22Rv1 (cell line): ENCODE measurements around the gene SLC2A9.

Experiments used
- ZFX ChIP-seq: fragments of 450-650 bp; IDR thresholded peaks from 2 replicates; pipeline ENCODE4 v1.6.1; 2017; ENCODE audit warnings: antibody characterized with exemption, borderline replicate concordance
- TF ChIP-seq, protein P1 (sequence below): fragments of 450-650 bp; IDR thresholded peaks from 2 replicates; pipeline ENCODE4 v1.5.1; 2017; ENCODE audit warnings: mild to moderate bottlenecking

DNA sequence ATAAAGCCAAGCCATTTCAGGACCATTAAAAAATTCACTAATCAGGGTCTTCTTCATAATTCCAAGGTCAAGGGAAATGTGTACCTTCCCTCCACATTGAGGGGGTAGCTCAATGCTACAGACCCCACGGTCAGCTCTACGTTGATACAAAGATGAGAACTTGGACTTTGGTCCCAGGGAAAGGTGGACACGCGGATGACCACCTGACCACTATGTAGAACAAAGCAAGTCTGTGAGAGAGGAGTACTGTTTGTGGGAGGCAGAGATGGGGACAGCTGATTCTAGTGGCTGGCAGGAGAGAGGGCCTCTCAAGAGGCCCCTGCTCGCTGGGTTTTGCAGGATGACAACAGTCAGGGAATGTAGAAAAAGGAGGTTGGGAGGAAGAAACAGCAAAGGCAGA lies 58.0 kb downstream of the SLC2A9 start:
- TF ChIP-seq, protein P1, sequence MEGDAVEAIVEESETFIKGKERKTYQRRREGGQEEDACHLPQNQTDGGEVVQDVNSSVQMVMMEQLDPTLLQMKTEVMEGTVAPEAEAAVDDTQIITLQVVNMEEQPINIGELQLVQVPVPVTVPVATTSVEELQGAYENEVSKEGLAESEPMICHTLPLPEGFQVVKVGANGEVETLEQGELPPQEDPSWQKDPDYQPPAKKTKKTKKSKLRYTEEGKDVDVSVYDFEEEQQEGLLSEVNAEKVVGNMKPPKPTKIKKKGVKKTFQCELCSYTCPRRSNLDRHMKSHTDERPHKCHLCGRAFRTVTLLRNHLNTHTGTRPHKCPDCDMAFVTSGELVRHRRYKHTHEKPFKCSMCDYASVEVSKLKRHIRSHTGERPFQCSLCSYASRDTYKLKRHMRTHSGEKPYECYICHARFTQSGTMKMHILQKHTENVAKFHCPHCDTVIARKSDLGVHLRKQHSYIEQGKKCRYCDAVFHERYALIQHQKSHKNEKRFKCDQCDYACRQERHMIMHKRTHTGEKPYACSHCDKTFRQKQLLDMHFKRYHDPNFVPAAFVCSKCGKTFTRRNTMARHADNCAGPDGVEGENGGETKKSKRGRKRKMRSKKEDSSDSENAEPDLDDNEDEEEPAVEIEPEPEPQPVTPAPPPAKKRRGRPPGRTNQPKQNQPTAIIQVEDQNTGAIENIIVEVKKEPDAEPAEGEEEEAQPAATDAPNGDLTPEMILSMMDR, result no peak
- no peak for TF ChIP-seq ZFX
